ENCODE results near the gene EIF4EBP3. TPM values are rescaled to one million over a fixed set of nuclear protein-coding genes. Genes with fewer than 3 reads are reported as not detected.

The EIF4EBP3 gene
- total and polyA plus RNA-seq, 2 donors from 2014 or later, result 22.6 to 48.8 TPM

DNA sequence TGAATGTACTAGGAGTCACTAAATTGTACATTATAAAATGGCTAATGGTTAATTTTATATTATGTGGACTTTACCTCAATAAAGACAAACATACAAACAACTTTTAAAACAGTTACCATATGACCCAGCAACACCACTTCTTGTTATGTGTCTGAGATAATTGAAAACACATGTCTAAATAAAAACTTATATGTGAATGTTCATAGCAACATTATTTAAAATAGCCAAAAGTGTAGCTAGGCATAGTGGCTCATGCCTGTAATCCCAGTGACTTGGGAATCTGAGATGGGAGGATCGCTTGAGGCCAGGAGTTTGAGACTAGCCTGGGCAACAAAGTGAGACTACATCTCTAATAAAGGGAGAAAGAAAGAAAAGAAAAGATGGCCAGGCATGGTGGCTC is 40.0 kb downstream of the EIF4EBP3 start:
- intact Hi-C loops (cut with DNase I), result no loop called here
- DNase-seq (no peak), FAIRE-seq (no peak)
- H3K4me3 ChIP-seq (ENCODE audit: low read length in 3 of 3), result no peak overlapping the region
- H3K36me3 ChIP-seq (ENCODE audit: control insufficient read depth in 2 of 3, insufficient read depth in 3 of 3, low read length in 3 of 3), result no peaks in the 10 kb centered on the region
- TF ChIP-seq, protein P1, sequence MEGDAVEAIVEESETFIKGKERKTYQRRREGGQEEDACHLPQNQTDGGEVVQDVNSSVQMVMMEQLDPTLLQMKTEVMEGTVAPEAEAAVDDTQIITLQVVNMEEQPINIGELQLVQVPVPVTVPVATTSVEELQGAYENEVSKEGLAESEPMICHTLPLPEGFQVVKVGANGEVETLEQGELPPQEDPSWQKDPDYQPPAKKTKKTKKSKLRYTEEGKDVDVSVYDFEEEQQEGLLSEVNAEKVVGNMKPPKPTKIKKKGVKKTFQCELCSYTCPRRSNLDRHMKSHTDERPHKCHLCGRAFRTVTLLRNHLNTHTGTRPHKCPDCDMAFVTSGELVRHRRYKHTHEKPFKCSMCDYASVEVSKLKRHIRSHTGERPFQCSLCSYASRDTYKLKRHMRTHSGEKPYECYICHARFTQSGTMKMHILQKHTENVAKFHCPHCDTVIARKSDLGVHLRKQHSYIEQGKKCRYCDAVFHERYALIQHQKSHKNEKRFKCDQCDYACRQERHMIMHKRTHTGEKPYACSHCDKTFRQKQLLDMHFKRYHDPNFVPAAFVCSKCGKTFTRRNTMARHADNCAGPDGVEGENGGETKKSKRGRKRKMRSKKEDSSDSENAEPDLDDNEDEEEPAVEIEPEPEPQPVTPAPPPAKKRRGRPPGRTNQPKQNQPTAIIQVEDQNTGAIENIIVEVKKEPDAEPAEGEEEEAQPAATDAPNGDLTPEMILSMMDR (IDR thresholded peaks at IDR 0.05; ENCODE audit: borderline replicate concordance, extremely low read depth, insufficient read depth), result no peak
- no peak overlapping the region for H3K9ac ChIP-seq (ENCODE audit: low read length in 3 of 3)
- H3K27ac ChIP-seq (ENCODE audit: low read depth in 2 of 2, low read length in 2 of 2), result no peak overlapping the region
- no peaks in the 10 kb centered on the region for H3K9me3 ChIP-seq (ENCODE audit: control insufficient read depth in 2 of 3, insufficient read depth in 1 of 3, low read length in 3 of 3)
- no peaks in the 10 kb centered on the region for H3K4me1 ChIP-seq (ENCODE audit: control insufficient read depth in 2 of 3, insufficient read depth in 2 of 3, low read depth in 1 of 3, low read length in 3 of 3)
- H3K27me3 ChIP-seq (ENCODE audit: control insufficient read depth, insufficient read depth, low read length), result no peaks in the 10 kb centered on the region

DNA sequence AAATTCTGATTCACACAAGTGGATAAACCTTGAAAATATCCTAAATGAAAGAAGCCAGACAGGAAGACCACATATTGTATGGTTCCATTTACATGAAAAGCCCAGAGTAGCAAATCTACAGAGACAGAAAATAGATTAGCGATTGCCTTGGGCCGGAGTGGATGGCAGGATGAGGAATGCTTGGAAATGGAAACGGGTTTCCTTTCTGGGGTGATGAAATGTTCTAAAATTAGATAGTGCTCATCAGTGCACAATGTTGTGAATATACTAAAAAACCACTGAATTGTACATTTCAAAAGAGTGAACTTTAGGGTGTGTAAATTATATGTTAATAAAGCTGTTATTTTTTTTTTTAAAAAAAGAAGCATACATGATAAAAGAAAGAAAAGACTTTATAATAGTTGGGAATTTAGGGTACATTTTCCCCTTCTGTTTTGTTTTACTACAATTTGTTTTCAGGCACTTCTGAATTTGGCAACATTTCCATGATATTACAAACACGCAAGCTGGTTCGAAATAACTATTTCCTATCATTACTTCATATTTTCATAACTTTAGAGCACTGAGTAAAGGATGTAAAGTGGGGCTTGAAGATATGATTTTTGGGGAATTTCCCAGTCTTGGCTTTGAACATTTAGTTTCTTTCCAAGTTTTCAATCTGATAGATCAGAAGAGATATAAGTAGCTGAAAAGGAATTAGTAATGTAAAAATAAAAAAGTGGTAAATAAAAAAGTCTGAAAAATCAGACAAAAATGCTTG is 41.0 kb downstream of the EIF4EBP3 start:
- TF ChIP-seq, protein P1 (IDR thresholded peaks at IDR 0.05; ENCODE audit: borderline replicate concordance, extremely low read depth, insufficient read depth), result no peak
- no peak overlapping the region for H3K27ac ChIP-seq (ENCODE audit: low read depth in 2 of 2, low read length in 2 of 2)

DNA sequence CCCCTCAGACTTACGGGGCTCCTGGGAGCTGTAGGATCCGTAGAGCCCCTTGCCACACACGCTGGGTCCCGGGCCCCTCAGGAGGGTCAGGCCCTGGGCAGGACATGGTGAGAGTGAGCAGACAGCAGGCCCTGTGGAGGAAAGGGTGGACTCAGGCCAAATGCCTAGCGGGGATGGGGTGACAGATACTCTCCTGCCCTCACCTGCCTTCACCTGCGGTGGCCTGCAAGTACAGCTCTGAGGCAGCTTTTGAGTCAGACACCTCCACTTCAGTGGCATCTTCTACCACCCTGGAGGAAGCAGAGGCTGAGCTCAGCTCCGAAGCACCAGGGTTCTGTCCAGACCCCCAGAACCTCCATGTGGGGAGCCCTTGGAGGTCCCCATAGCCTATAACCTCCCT is 43.4 kb downstream of the EIF4EBP3 start:
- FAIRE-seq (no peak), DNase-seq (no peak)
- no peak overlapping the region for H3K9ac ChIP-seq (ENCODE audit: low read length in 3 of 3)
- no peaks in the 10 kb centered on the region for H3K27me3 ChIP-seq (ENCODE audit: control insufficient read depth, insufficient read depth, low read length)
- no peaks in the 10 kb centered on the region for H3K9me3 ChIP-seq (ENCODE audit: control insufficient read depth in 2 of 3, insufficient read depth in 1 of 3, low read length in 3 of 3)
- no peaks in the 10 kb centered on the region for H3K36me3 ChIP-seq (ENCODE audit: control insufficient read depth in 2 of 3, insufficient read depth in 3 of 3, low read length in 3 of 3)
- H3K4me3 ChIP-seq (ENCODE audit: low read length in 3 of 3), result no peak overlapping the region
- intact Hi-C loops (cut with DNase I), result no loop called here
- TF ChIP-seq, protein P1 (IDR thresholded peaks at IDR 0.05; ENCODE audit: borderline replicate concordance, extremely low read depth, insufficient read depth), result no peak
- no peak overlapping the region for H3K27ac ChIP-seq (ENCODE audit: low read depth in 2 of 2, low read length in 2 of 2)
- no peaks in the 10 kb centered on the region for H3K4me1 ChIP-seq (ENCODE audit: control insufficient read depth in 2 of 3, insufficient read depth in 2 of 3, low read depth in 1 of 3, low read length in 3 of 3)

More for the DNA sequence above, 41.0 kb downstream of the EIF4EBP3 start:
- Histone ChIP-seq H3K27me3 (ENCODE audit: control insufficient read depth, insufficient read depth, low read length) (no peaks in the 10 kb centered on the region), H3K36me3 (ENCODE audit: control insufficient read depth in 2 of 3, insufficient read depth in 3 of 3, low read length in 3 of 3) (no peaks in the 10 kb centered on the region), H3K9me3 (ENCODE audit: control insufficient read depth in 2 of 3, insufficient read depth in 1 of 3, low read length in 3 of 3) (no peaks in the 10 kb centered on the region), H3K9ac (ENCODE audit: low read length in 3 of 3) (no peak overlapping the region), H3K4me1 (ENCODE audit: control insufficient read depth in 2 of 3, insufficient read depth in 2 of 3, low read depth in 1 of 3, low read length in 3 of 3) (no peaks in the 10 kb centered on the region), H3K4me3 (ENCODE audit: low read length in 3 of 3) (no peak overlapping the region)
- intact Hi-C loops (cut with DNase I), result no loop called here
- DNase-seq (no peak), FAIRE-seq (no peak)

Data from kidney (tissue), 14 donors.